GM19240 (cell line): ENCODE data around the gene ZC2HC1B.

Source experiments
- DNase-seq: peaks from one replicate; pipeline ENCODE4 v3.0.0; 2011; ENCODE audit warnings: low spot score; ENCODE audit not compliant: insufficient read length

ZC2HC1B gene

GRCh38 chr6:143934331-143934730 lies 70.1 kb downstream of the ZC2HC1B start:
- no peak for DNase-seq

- DNase-seq = no peak
Measured at GRCh38 chr6:143934867-143935266, 70.6 kb downstream of the ZC2HC1B start.

- no peak for DNase-seq
Measured at GRCh38 chr6:143936347-143936746, 72.1 kb downstream of the ZC2HC1B start.

GRCh38 chr6:143936778-143937667 lies 72.7 kb downstream of the ZC2HC1B start:
- DNase-seq = no peak

- no peak for DNase-seq
Measured at GRCh38 chr6:143937668-143937970, 73.3 kb downstream of the ZC2HC1B start.

GRCh38 chr6:143939364-143939763 lies 75.1 kb downstream of the ZC2HC1B start:
- DNase-seq = no peak

GRCh38 chr6:143940011-143940597 lies 75.8 kb downstream of the ZC2HC1B start:
- peak; percentile 62 for DNase-seq

GRCh38 chr6:143941852-143942627 lies 77.8 kb downstream of the ZC2HC1B start:
- DNase-seq = no peak

GRCh38 chr6:143948208-143948607 lies 83.9 kb downstream of the ZC2HC1B start:
- no peak for DNase-seq

- no peak for DNase-seq
Measured at GRCh38 chr6:143949535-143949934, 85.3 kb downstream of the ZC2HC1B start.

- DNase-seq = no peak
Measured at GRCh38 chr6:143949962-143950361, 85.7 kb downstream of the ZC2HC1B start.

- DNase-seq = no peak
Measured at GRCh38 chr6:143950875-143951274, 86.6 kb downstream of the ZC2HC1B start.

- no peak for DNase-seq
Measured at GRCh38 chr6:143952060-143952778, 87.9 kb downstream of the ZC2HC1B start.

- no peak for DNase-seq
Measured at GRCh38 chr6:143952947-143953701, 88.8 kb downstream of the ZC2HC1B start.

GRCh38 chr6:143953922-143954321 lies 89.6 kb downstream of the ZC2HC1B start:
- no peak for DNase-seq

- no peak for DNase-seq
Measured at GRCh38 chr6:143955971-143956370, 91.7 kb downstream of the ZC2HC1B start.

- DNase-seq = no peak
Measured at GRCh38 chr6:143957679-143958274, 93.5 kb downstream of the ZC2HC1B start.

GRCh38 chr6:143958839-143959399 lies 94.6 kb downstream of the ZC2HC1B start:
- DNase-seq = no peak

- no peak for DNase-seq
Measured at GRCh38 chr6:143959927-143960326, 95.7 kb downstream of the ZC2HC1B start.

GRCh38 chr6:143961066-143961465 lies 96.8 kb downstream of the ZC2HC1B start:
- DNase-seq = no peak
